Sigmoid colon (tissue), 4 donors: ENCODE data around the gene CD93.

Source experiments
- CTCF ChIP-seq, 4 experiments: fragments of 450-650 bp in 3 of 4; fragments of 200-600 bp in 1 of 4; IDR thresholded peaks; one replicate each; pipeline ENCODE4 v1.5.1; 2016 to 2019; ENCODE audit warnings: antibody characterized with exemption in 4 of 4, mild to moderate bottlenecking in 3 of 4, moderate library complexity in 2 of 4
- EP300 ChIP-seq, 4 donors: sonication (generic); formaldehyde crosslinking; IDR thresholded peaks; one replicate each; pipeline ENCODE4 v1.6.1; 2017; ENCODE audit warnings: antibody characterized with exemption in 4 of 4
- POLR2A ChIP-seq, 2 donors: fragments of 450-650 bp; IDR thresholded peaks; one replicate each; pipeline ENCODE4 v1.6.1; 2016; ENCODE audit warnings: antibody characterized with exemption in 2 of 2, mild to moderate bottlenecking in 2 of 2, moderate library complexity in 2 of 2
- POLR2AphosphoS5 ChIP-seq, 4 donors: sonication (generic); formaldehyde crosslinking; IDR thresholded peaks; one replicate each; pipeline ENCODE4 v1.6.1; 2017; ENCODE audit warnings: antibody characterized with exemption in 4 of 4

- TF ChIP-seq POLR2A (IDR thresholded peaks at IDR 0.05) (no peak), EP300 (IDR thresholded peaks at IDR 0.05) (no peak), CTCF (IDR thresholded peaks at IDR 0.05) (no peak), POLR2AphosphoS5 (IDR thresholded peaks at IDR 0.05) (no peak)
These were observed 10.9 kb upstream of the CD93 start for GRCh38 chr20:23096986-23097520.
